Measurements from ENCODE around the gene KLRC4.
"Not testable (repeated sequence)": the region's sequence is repeated elsewhere in the genome, so short reads cannot be mapped to it uniquely, and the experiment has no call there.

KLRC4 gene

GRCh38 chr12:10409392-10409791 is at the start of gene KLRC4:
Gene KLRC4 (minus strand): TSS chr12:10409757. CDS start chr12:10409575, 182 bp downstream.
- H3K27ac ChIP-seq (ENCODE audit: low read length), result no peak within 1 kb of the TSS

GRCh38 chr12:10457760-10458159 is 48.2 kb upstream of the KLRC4 start:
- H3K4me1 ChIP-seq (ENCODE audit: control insufficient read depth in 1 of 2, insufficient read depth in 2 of 2, low read length in 2 of 2), result no peaks in the 10 kb centered on the region
- H3K9me3 ChIP-seq (ENCODE audit: control insufficient read depth in 1 of 2, low read length in 2 of 2), result peaks cover 6 to 17% of the 10 kb centered on the region in 2 donors
- no peak overlapping the region for H3K27ac ChIP-seq (ENCODE audit: low read length)
- no peaks in the 10 kb centered on the region for H3K36me3 ChIP-seq (ENCODE audit: control insufficient read depth in 1 of 2, insufficient read depth in 2 of 2, low read length in 2 of 2)
- H3K4me3 ChIP-seq (ENCODE audit: low read depth in 1 of 2, low read length in 2 of 2), result no peak overlapping the region
- H3K27me3 ChIP-seq (ENCODE audit: low read depth, low read length), result no peaks in the 10 kb centered on the region

More at GRCh38 chr12:10409392-10409791, at the start of gene KLRC4:
- no peak within 1 kb of the TSS for H3K4me3 ChIP-seq (ENCODE audit: low read depth in 1 of 2, low read length in 2 of 2)
- no peaks in the 10 kb centered on the region for H3K27me3 ChIP-seq (ENCODE audit: low read depth, low read length)
- no peaks in the 10 kb centered on the region for H3K9me3 ChIP-seq (ENCODE audit: control insufficient read depth in 1 of 2, low read length in 2 of 2)
- no peaks in the 10 kb centered on the region for H3K4me1 ChIP-seq (ENCODE audit: control insufficient read depth in 1 of 2, insufficient read depth in 2 of 2, low read length in 2 of 2)
- H3K36me3 ChIP-seq (ENCODE audit: control insufficient read depth in 1 of 2, insufficient read depth in 2 of 2, low read length in 2 of 2), result no peaks in the 10 kb centered on the region

GRCh38 chr12:10456856-10457255 is 47.3 kb upstream of the KLRC4 start:
- H3K9me3 ChIP-seq (ENCODE audit: control insufficient read depth in 1 of 2, low read length in 2 of 2), result peaks cover 6 to 17% of the 10 kb centered on the region in 2 donors
- no peaks in the 10 kb centered on the region for H3K4me1 ChIP-seq (ENCODE audit: control insufficient read depth in 1 of 2, insufficient read depth in 2 of 2, low read length in 2 of 2)
- no peak overlapping the region for H3K27ac ChIP-seq (ENCODE audit: low read length)
- H3K27me3 ChIP-seq (ENCODE audit: low read depth, low read length), result no peaks in the 10 kb centered on the region
- H3K36me3 ChIP-seq (ENCODE audit: control insufficient read depth in 1 of 2, insufficient read depth in 2 of 2, low read length in 2 of 2), result no peaks in the 10 kb centered on the region
- H3K4me3 ChIP-seq (ENCODE audit: low read depth in 1 of 2, low read length in 2 of 2), result no peak overlapping the region

- Histone ChIP-seq H3K27ac (ENCODE audit: low read length) (no peak overlapping the region), H3K4me1 (ENCODE audit: control insufficient read depth in 1 of 2, insufficient read depth in 2 of 2, low read length in 2 of 2) (no peaks in the 10 kb centered on the region), H3K36me3 (ENCODE audit: control insufficient read depth in 1 of 2, insufficient read depth in 2 of 2, low read length in 2 of 2) (no peaks in the 10 kb centered on the region), H3K4me3 (ENCODE audit: low read depth in 1 of 2, low read length in 2 of 2) (peak overlapping the region in 1 of 2 donors; percentile 32), H3K27me3 (ENCODE audit: low read depth, low read length) (no peaks in the 10 kb centered on the region), H3K9me3 (ENCODE audit: control insufficient read depth in 1 of 2, low read length in 2 of 2) (peaks cover 6 to 17% of the 10 kb centered on the region in 2 donors)
Observed at GRCh38 chr12:10455766-10456165, 46.2 kb upstream of the KLRC4 start.

GRCh38 chr12:10454531-10454930 is 45.0 kb upstream of the KLRC4 start:
- H3K27ac ChIP-seq (ENCODE audit: low read length), result no peak overlapping the region

GRCh38 chr12:10453156-10453555 is 43.6 kb upstream of the KLRC4 start, which contains the start of gene KLRC1:
Gene KLRC1 (minus strand): TSS chr12:10453377. CDS start chr12:10451156, 2,221 bp downstream.
- Histone ChIP-seq H3K9me3 (ENCODE audit: control insufficient read depth in 1 of 2, low read length in 2 of 2) (peaks cover 6 to 17% of the 10 kb centered on the region in 2 donors), H3K4me1 (ENCODE audit: control insufficient read depth in 1 of 2, insufficient read depth in 2 of 2, low read length in 2 of 2) (no peaks in the 10 kb centered on the region), H3K27me3 (ENCODE audit: low read depth, low read length) (no peaks in the 10 kb centered on the region), H3K27ac (ENCODE audit: low read length) (no peak within 1 kb of the TSS), H3K4me3 (ENCODE audit: low read depth in 1 of 2, low read length in 2 of 2) (no peak within 1 kb of the TSS), H3K36me3 (ENCODE audit: control insufficient read depth in 1 of 2, insufficient read depth in 2 of 2, low read length in 2 of 2) (no peaks in the 10 kb centered on the region)

More at GRCh38 chr12:10454531-10454930, 45.0 kb upstream of the KLRC4 start:
- Histone ChIP-seq H3K4me3 (ENCODE audit: low read depth in 1 of 2, low read length in 2 of 2) (peak overlapping the region in 1 of 2 donors; percentile 7), H3K27me3 (ENCODE audit: low read depth, low read length) (no peaks in the 10 kb centered on the region), H3K4me1 (ENCODE audit: control insufficient read depth in 1 of 2, insufficient read depth in 2 of 2, low read length in 2 of 2) (no peaks in the 10 kb centered on the region), H3K9me3 (ENCODE audit: control insufficient read depth in 1 of 2, low read length in 2 of 2) (peaks cover 6 to 17% of the 10 kb centered on the region in 2 donors), H3K36me3 (ENCODE audit: control insufficient read depth in 1 of 2, insufficient read depth in 2 of 2, low read length in 2 of 2) (no peaks in the 10 kb centered on the region)

GRCh38 chr12:10448236-10448635 is 38.7 kb upstream of the KLRC4 start:
- Histone ChIP-seq H3K4me1 (ENCODE audit: control insufficient read depth in 1 of 2, insufficient read depth in 2 of 2, low read length in 2 of 2) (no peaks in the 10 kb centered on the region), H3K4me3 (ENCODE audit: low read depth in 1 of 2, low read length in 2 of 2) (no peak overlapping the region), H3K27ac (ENCODE audit: low read length) (no peak overlapping the region), H3K36me3 (ENCODE audit: control insufficient read depth in 1 of 2, insufficient read depth in 2 of 2, low read length in 2 of 2) (no peaks in the 10 kb centered on the region), H3K9me3 (ENCODE audit: control insufficient read depth in 1 of 2, low read length in 2 of 2) (no peaks in the 10 kb centered on the region), H3K27me3 (ENCODE audit: low read depth, low read length) (no peaks in the 10 kb centered on the region)

GRCh38 chr12:10446052-10446451 is 36.5 kb upstream of the KLRC4 start:
- not testable (repeated sequence) for H3K27ac ChIP-seq (ENCODE audit: low read length); H3K27me3 ChIP-seq (ENCODE audit: low read depth, low read length); H3K4me3 ChIP-seq (ENCODE audit: low read depth in 1 of 2, low read length in 2 of 2); H3K4me1 ChIP-seq (ENCODE audit: control insufficient read depth in 1 of 2, insufficient read depth in 2 of 2, low read length in 2 of 2); H3K36me3 ChIP-seq (ENCODE audit: control insufficient read depth in 1 of 2, insufficient read depth in 2 of 2, low read length in 2 of 2); H3K9me3 ChIP-seq (ENCODE audit: control insufficient read depth in 1 of 2, low read length in 2 of 2)

GRCh38 chr12:10441144-10441543 is 31.6 kb upstream of the KLRC4 start:
- not testable (repeated sequence) for H3K27me3 ChIP-seq (ENCODE audit: low read depth, low read length); H3K4me1 ChIP-seq (ENCODE audit: control insufficient read depth in 1 of 2, insufficient read depth in 2 of 2, low read length in 2 of 2); H3K4me3 ChIP-seq (ENCODE audit: low read depth in 1 of 2, low read length in 2 of 2); H3K27ac ChIP-seq (ENCODE audit: low read length); H3K9me3 ChIP-seq (ENCODE audit: control insufficient read depth in 1 of 2, low read length in 2 of 2); H3K36me3 ChIP-seq (ENCODE audit: control insufficient read depth in 1 of 2, insufficient read depth in 2 of 2, low read length in 2 of 2)

- H3K4me1 ChIP-seq (ENCODE audit: control insufficient read depth in 1 of 2, insufficient read depth in 2 of 2, low read length in 2 of 2); H3K36me3 ChIP-seq (ENCODE audit: control insufficient read depth in 1 of 2, insufficient read depth in 2 of 2, low read length in 2 of 2); H3K9me3 ChIP-seq (ENCODE audit: control insufficient read depth in 1 of 2, low read length in 2 of 2); H3K4me3 ChIP-seq (ENCODE audit: low read depth in 1 of 2, low read length in 2 of 2); H3K27me3 ChIP-seq (ENCODE audit: low read depth, low read length); H3K27ac ChIP-seq (ENCODE audit: low read length): not testable (repeated sequence)
Observed at GRCh38 chr12:10439608-10440274, 30.2 kb upstream of the KLRC4 start.

- not testable (repeated sequence) for H3K4me3 ChIP-seq (ENCODE audit: low read depth in 1 of 2, low read length in 2 of 2); H3K36me3 ChIP-seq (ENCODE audit: control insufficient read depth in 1 of 2, insufficient read depth in 2 of 2, low read length in 2 of 2); H3K9me3 ChIP-seq (ENCODE audit: control insufficient read depth in 1 of 2, low read length in 2 of 2); H3K27ac ChIP-seq (ENCODE audit: low read length); H3K4me1 ChIP-seq (ENCODE audit: control insufficient read depth in 1 of 2, insufficient read depth in 2 of 2, low read length in 2 of 2); H3K27me3 ChIP-seq (ENCODE audit: low read depth, low read length)
Observed at GRCh38 chr12:10437601-10438000, 28.0 kb upstream of the KLRC4 start.

- not testable (repeated sequence) for H3K27me3 ChIP-seq (ENCODE audit: low read depth, low read length); H3K36me3 ChIP-seq (ENCODE audit: control insufficient read depth in 1 of 2, insufficient read depth in 2 of 2, low read length in 2 of 2); H3K9me3 ChIP-seq (ENCODE audit: control insufficient read depth in 1 of 2, low read length in 2 of 2); H3K4me3 ChIP-seq (ENCODE audit: low read depth in 1 of 2, low read length in 2 of 2); H3K4me1 ChIP-seq (ENCODE audit: control insufficient read depth in 1 of 2, insufficient read depth in 2 of 2, low read length in 2 of 2); H3K27ac ChIP-seq (ENCODE audit: low read length)
Observed at GRCh38 chr12:10435816-10436215, 26.3 kb upstream of the KLRC4 start, which contains the start of gene KLRC2. Gene KLRC2 (minus strand): TSS chr12:10436010. CDS start chr12:10435986, 24 bp downstream.
